Measurements from ENCODE around the gene B3GNT3.
"Not testable (repeated sequence)": the region's sequence is repeated elsewhere in the genome, so short reads cannot be mapped to it uniquely, and the experiment has no call there.

B3GNT3 gene

GRCh38 chr19:17797424-17798201, 2.7 kb downstream of the B3GNT3 start:
- no peak for DNase-seq (ENCODE audit: low read depth)

- not testable (repeated sequence) for DNase-seq (ENCODE audit: low read depth)
Observed at GRCh38 chr19:17798599-17798998, 3.7 kb downstream of the B3GNT3 start.

- DNase-seq (ENCODE audit: low read depth) = no peak
Observed at GRCh38 chr19:17802137-17802858, 7.4 kb downstream of the B3GNT3 start.

GRCh38 chr19:17803264-17803896, 8.4 kb downstream of the B3GNT3 start:
- no peak for DNase-seq (ENCODE audit: low read depth)

GRCh38 chr19:17805427-17805826, 10.5 kb downstream of the B3GNT3 start:
- no peak for DNase-seq (ENCODE audit: low read depth)

- no peak for DNase-seq (ENCODE audit: low read depth)
Observed at GRCh38 chr19:17806945-17807344, 12.0 kb downstream of the B3GNT3 start.

GRCh38 chr19:17807731-17808316, 12.9 kb downstream of the B3GNT3 start:
- no peak for DNase-seq (ENCODE audit: low read depth)

GRCh38 chr19:17811103-17811502, 16.2 kb downstream of the B3GNT3 start:
- DNase-seq (ENCODE audit: low read depth) = no peak

- no peak for DNase-seq (ENCODE audit: low read depth)
Observed at GRCh38 chr19:17811681-17812080, 16.7 kb downstream of the B3GNT3 start.

GRCh38 chr19:17812099-17812498, 17.2 kb downstream of the B3GNT3 start:
- no peak for DNase-seq (ENCODE audit: low read depth)

GRCh38 chr19:17817668-17818363, 22.9 kb downstream of the B3GNT3 start:
- DNase-seq (ENCODE audit: low read depth) = no peak

GRCh38 chr19:17821190-17821589, 26.3 kb downstream of the B3GNT3 start, which contains the start of gene INSL3:
INSL3 (minus strand) TSS chr19:17821519; CDS start chr19:17821506, 13 bp downstream.
- no peak for DNase-seq (ENCODE audit: low read depth)

- no peak for DNase-seq (ENCODE audit: low read depth)
Observed at GRCh38 chr19:17824339-17824738, 29.4 kb downstream of the B3GNT3 start.

- no peak for DNase-seq (ENCODE audit: low read depth)
Observed at GRCh38 chr19:17826508-17827056, 31.6 kb downstream of the B3GNT3 start.

GRCh38 chr19:17829855-17830566, 35.1 kb downstream of the B3GNT3 start:
- DNase-seq (ENCODE audit: low read depth) = no peak

- no peak for DNase-seq (ENCODE audit: low read depth)
Observed at GRCh38 chr19:17830567-17831418, 35.9 kb downstream of the B3GNT3 start.

- no peak for DNase-seq (ENCODE audit: low read depth)
Observed at GRCh38 chr19:17831419-17831888, 36.5 kb downstream of the B3GNT3 start.

- DNase-seq (ENCODE audit: low read depth) = no peak
Observed at GRCh38 chr19:17832443-17833208, 37.7 kb downstream of the B3GNT3 start.
